HG02885 (cell line): ENCODE data around the gene SUCLG1.
"Not testable (repeated sequence)": the region's sequence is repeated elsewhere in the genome, so short reads cannot be mapped to it uniquely, and the experiment has no call there.

ENCODE experiments used
- ATAC-seq: cut with Tn5 transposase; IDR thresholded peaks from one replicate; pipeline ENCODE4 v1.9.1; 2021; ENCODE audit warnings: mild to moderate bottlenecking; ENCODE audit not compliant: unreplicated experiment, poor library complexity

The SUCLG1 gene

GRCh38 chr2:84425310-84425709 lies 33.8 kb downstream of the SUCLG1 start:
- ATAC-seq: no peak

- no peak for ATAC-seq
Observed at GRCh38 chr2:84424152-84424551, 34.9 kb downstream of the SUCLG1 start.

GRCh38 chr2:84421791-84422190 lies 37.3 kb downstream of the SUCLG1 start:
- no peak for ATAC-seq

- ATAC-seq: no peak
Observed at GRCh38 chr2:84421197-84421596, 37.9 kb downstream of the SUCLG1 start.

- ATAC-seq: no peak
Observed at GRCh38 chr2:84417453-84418145, 41.5 kb downstream of the SUCLG1 start.

DNA sequence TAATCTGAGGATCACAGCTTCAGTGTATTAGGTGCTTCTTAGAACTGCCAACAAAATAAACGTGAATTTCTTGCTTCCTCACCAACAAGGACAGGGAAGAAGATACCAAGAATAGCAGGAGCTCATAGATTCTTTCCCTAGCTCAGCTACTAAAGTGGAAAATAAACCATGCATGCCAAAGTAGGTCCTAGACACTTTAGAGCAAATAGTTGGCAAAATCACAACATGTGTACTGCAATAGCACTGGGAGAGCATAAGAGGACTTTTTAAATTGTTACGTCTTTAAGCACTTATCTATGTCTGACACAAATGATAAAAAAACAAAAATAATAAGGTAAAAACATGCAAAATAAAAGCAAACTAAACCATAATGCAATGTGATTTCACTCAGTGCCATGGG lies 49.5 kb downstream of the SUCLG1 start:
- ATAC-seq: no peak

GRCh38 chr2:84402111-84402510 lies 57.0 kb downstream of the SUCLG1 start:
- ATAC-seq: not testable (repeated sequence)

- not testable (repeated sequence) for ATAC-seq
Observed at GRCh38 chr2:84399839-84400238, 59.2 kb downstream of the SUCLG1 start.

- no peak for ATAC-seq
Observed at GRCh38 chr2:84395820-84396219, 63.3 kb downstream of the SUCLG1 start.

GRCh38 chr2:84394628-84395027 lies 64.5 kb downstream of the SUCLG1 start:
- no peak for ATAC-seq

- ATAC-seq: no peak
Observed at GRCh38 chr2:84393829-84394228, 65.3 kb downstream of the SUCLG1 start.

GRCh38 chr2:84389794-84390193 lies 69.3 kb downstream of the SUCLG1 start:
- ATAC-seq: no peak

- ATAC-seq: no peak
Observed at GRCh38 chr2:84388921-84389490, 70.1 kb downstream of the SUCLG1 start.

DNA sequence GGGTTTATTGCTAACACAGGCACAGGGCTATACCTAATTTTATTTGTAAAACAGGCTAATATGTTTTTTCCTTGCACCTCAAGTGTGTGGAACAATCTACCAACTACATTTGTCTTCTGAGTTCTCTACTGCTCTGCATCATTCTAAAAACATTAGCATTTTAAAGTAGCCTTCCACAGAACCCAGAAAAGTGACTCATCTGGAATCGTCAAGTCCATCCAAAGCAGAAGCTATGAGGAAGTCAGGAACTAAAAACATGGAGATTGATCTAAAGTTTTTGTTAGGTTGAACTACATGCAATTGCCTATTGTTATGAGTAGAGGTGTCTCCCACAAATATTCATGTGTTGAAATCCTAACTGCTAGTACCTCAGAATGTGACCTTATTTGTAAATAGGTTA lies 70.9 kb downstream of the SUCLG1 start:
- no peak for ATAC-seq

DNA sequence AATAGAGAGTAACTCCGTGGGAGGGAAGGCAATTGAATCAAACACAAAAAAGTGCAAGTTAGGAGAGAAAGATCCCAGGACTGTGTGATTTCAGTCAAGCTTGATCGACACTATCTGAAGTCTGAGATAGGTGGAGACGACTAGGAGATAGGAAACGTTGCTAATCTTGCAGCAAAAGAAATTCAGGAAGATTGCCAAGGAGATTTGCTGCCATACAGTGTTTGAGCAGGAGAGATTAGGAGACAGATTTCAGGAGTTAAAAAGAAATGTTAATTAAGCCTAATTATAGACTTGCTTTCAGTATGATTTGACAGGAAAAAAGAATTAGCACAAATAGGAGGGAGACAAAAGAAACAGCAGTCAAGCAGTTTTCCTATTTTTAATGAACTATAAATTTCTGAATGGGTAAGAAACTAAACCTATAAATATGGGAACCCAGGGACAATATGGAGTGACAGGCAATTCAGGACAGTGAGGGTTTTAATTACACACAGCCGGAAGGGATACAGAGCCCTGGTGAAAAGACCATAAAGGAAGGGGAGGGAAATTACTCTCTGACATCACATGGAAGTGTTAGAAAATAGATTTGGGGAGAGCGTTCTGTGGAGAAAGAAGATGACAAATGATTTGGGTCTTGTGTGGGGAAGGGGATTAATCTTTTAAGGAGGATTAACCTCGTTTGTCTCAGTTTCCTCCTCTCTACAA lies 72.6 kb downstream of the SUCLG1 start:
- no peak for ATAC-seq

DNA sequence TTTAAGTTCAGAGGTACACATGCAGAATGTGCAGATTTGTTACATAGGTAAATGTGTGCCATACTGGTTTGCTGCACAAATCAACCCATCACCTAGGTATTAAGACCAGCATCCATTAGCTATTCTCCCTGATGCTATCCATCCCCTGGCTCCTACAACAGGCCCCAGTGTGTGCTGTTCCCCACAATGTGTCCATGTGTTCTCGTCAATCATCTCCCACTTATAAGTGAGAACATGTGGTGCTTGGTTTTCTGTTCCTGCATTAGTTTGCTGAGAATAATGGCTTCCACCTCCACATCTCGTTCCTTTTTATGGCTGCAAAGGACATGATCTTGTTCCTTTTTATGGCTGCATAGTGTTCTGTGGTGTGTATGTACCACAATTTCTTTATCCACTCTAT lies 75.8 kb downstream of the SUCLG1 start:
- no peak for ATAC-seq

GRCh38 chr2:84380875-84381274 lies 78.2 kb downstream of the SUCLG1 start:
- no peak for ATAC-seq

- ATAC-seq: no peak
Observed at GRCh38 chr2:84378960-84379359, 80.1 kb downstream of the SUCLG1 start.

GRCh38 chr2:84375020-84375419 lies 84.1 kb downstream of the SUCLG1 start:
- no peak for ATAC-seq

GRCh38 chr2:84373866-84374265 lies 85.2 kb downstream of the SUCLG1 start:
- ATAC-seq: no peak
